GM21367 (cell line): ENCODE measurements around the gene CCDC136.

Experiments
- ATAC-seq: cut with Tn5 transposase; IDR thresholded peaks from one replicate; pipeline ENCODE4 v1.9.1; 2021; ENCODE audit not compliant: unreplicated experiment

The CCDC136 gene

DNA sequence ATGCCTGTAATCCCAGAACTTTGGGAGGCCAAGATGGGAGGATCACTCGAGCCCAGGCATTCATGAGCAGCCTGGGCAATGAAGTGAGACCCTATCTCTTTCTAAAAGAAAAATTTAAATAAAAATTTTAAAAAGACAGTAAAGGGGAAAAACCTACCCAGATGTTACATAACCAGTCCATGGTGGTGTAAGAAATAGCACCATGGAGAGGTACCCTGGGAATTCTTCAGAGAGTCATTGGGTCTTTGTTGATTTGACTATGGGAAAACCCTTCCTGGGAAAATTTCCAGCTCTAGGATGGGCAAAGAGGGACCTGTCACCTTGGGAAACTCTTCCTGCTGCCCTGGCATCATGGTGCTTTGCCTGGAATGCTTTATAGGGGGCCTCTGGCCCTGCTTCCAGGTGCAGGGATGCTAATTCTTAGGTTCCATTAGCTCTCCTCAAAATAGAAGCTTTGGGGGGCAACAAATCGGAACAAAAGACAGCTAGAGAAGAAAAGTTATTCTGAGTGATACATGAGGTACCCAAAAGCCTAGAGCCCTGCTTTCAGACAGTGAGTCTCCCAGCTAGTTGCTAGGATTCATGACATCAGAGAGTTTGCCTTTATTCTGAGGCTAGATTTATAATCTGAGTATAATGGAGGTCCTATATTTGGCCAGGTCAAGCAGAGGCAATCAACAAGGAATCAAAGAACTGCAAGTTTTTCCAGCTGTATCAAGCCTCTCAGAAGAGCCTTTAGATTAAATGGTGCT, 10.1 kb downstream of the CCDC136 start:
- ATAC-seq = no peak

DNA sequence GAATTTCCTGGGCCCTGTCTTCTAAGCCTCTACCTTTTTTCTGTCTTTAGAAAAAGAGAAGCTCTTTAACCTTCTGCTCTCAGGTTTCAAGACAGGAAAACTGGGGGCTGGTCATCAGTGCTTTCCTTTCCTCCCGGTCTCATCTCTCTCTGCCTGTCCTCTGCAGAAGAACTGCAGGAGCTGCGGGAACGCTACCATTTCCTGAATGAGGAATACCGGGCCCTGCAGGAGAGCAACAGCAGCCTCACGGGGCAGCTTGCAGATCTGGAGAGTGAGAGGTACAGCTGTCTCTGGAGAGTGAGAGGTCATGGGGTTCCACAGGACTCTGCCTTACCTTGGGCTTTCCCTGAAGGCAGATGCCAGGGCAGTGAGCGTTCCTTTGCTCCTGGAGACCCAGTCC, 12.7 kb downstream of the CCDC136 start:
- ATAC-seq = no peak

DNA sequence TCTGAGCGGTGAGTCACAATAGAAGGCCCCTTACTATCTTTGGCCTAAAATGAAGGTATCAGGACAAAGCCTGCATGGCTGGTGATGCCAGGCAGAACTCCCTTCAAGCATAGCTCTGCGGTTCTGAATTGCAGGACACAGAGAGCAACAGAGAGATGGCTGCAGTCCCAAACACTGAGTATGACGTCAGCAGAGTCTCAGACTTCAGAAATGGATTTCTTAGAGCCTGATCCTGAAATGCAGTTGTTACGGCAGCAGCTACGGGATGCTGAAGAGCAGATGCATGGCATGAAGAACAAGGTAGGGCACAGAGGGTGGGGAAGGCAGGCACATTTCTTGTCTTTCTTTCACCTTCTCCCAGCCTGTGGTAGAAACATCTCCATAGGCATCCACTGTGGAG, 13.5 kb downstream of the CCDC136 start:
- ATAC-seq = no peak

DNA sequence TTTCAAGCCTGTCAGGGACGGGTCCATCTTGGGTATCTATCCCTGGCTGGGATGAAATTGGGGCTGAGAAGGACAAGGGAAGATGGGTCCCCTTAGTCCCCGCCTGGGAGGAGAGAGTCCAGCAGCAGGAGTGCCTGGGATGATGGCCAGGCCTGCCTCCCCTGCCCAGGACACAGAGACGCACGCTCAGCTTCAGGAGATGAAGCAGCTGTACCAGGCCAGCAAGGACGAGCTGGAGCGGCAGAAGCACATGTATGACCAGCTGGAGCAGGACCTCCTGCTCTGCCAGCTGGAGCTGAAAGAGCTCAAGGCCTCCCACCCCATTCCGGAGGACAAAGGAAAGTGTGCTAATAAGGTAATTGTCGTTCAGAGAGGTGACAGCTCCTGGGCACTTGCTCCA, 15.4 kb downstream of the CCDC136 start:
- no peak for ATAC-seq

DNA sequence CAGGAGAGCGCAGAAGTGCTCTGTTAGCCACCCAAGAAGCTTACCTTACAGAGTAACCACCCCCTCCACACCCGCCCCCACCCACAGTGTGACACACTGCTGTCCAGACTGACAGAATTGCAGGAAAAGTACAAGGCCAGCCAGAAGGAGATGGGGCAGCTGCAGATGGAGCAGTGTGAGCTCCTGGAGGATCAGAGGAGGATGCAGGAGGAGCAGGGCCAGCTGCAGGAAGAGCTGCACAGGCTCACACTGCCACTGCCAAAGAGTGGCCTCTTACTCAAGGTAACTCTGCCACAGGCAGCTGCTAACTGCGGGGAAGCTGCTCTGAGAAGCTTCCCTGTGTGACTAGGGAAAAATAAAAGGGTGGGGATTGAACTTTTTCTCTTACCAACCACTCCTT, 17.6 kb downstream of the CCDC136 start:
- no peak for ATAC-seq

DNA sequence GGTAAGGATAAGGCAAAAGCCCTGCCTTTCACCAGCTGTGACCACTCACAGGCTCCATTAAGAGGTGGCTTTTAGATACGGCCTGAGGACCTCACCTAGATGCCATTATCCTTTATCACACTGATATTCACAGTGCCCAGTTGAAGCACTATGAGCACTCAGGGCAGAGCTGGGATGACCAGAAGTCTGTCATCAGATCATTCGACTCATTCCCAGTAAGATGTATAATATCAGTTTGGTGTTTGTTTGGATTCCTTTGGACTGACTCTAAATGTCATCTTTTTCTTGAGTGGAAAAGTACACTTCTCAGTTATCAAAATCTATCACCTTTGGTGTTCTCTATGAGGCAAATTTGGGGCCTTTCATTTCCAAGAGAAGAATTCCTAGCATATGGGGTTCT, 18.7 kb downstream of the CCDC136 start:
- no peak for ATAC-seq

DNA sequence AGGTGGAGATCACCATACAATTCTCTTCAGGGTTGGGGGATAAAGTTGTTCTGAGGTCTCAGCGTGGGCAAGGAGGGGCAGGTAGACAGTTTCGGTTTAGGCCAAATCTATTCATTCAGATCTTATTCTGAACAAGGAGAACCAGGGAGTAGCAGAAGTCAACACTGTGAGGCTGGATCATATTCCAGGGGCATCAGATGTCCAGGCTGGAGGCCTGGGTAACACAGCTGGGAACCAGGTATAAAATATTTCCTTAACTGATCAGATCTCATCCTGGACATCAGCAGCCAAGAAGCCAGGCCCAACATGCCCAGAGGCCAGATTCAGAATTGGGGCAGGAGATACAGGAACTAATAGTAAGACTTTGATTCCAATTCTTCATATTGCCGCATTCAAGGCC, 19.2 kb downstream of the CCDC136 start:
- ATAC-seq = no peak

DNA sequence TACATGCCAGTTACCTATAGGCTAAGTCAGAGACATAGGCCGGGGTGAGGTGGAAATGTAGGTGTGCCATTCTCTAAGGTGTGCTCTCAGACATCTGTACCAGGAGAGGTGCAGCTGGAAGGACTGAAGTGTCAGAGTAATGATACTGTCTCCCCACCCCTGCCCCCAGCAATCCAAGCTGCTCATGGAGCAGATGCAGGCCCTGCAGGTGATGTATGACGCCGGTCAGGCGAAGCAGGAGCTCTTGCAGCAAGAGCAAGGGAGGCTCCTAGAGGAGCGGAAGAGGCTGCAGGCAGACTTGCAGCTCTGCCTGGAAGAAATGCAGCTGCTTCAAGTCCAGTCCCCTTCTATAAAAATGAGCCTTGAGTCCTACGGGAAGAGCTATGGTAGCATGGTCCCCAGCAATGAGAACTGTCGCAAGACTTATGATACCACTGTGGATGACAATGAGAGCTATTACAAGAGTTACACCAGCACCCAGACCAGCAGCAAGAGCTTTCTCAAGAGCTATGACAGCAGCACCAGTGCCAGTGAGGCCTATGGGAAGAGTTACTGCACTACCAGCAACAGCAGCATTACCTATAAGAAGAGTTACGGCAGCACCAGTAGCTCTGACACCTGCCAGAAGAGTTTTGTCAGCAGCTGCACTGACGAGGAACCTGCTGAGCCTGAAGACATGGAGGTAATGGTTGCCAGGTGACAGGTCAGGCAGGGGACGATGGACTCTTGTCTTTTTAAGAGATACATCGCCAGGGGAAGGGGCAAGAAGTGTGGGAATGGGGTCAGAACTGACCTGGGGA, 20.1 kb downstream of the CCDC136 start:
- no peak for ATAC-seq

DNA sequence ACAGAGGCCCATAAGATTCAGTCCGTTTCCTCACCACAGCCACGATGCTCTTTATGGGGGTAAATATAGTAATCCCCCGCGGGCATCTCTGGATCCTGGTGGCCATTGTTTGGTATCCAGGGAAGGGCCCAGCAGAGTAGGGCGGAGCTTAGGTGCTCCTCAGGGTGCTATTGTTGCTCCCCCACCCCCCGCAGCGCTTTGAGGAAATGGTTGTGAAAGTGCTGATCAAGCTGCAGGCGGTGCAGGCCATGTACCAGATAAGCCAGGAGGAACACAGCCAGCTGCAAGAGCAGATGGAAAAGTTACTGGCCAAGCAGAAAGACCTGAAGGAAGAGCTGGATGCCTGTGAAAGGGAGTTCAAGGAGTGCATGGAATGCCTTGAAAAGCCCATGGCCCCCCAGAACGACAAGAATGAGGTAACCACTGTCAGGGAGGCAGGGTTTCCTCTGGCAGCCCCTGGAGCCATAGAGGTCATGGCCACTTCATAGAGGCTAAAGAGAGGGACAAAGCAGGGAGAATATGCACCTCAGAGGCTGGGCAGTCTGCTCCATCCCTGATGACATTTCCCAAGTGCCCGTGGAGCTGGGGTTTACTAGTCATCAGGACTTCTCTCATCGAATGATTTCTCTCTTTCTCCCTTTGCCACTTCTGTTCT, 20.9 kb downstream of the CCDC136 start:
- ATAC-seq = no peak

DNA sequence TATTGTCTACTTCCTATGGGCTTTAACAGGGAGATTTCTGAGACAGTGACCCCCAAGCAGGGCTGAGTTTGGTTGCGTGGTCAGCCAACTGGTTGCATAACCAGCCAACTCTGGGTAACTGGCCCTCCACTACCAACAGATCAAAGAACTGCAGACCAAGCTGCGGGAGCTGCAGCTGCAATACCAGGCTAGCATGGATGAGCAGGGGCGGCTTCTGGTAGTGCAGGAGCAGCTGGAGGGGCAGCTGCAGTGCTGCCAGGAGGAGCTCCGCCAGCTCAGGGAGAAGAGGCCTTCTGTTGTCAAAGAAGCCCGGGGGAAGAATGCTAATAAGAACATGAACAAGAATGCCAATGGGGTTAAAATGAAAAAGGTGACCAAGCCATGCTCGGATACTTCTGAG, 22.7 kb downstream of the CCDC136 start:
- no peak for ATAC-seq

DNA sequence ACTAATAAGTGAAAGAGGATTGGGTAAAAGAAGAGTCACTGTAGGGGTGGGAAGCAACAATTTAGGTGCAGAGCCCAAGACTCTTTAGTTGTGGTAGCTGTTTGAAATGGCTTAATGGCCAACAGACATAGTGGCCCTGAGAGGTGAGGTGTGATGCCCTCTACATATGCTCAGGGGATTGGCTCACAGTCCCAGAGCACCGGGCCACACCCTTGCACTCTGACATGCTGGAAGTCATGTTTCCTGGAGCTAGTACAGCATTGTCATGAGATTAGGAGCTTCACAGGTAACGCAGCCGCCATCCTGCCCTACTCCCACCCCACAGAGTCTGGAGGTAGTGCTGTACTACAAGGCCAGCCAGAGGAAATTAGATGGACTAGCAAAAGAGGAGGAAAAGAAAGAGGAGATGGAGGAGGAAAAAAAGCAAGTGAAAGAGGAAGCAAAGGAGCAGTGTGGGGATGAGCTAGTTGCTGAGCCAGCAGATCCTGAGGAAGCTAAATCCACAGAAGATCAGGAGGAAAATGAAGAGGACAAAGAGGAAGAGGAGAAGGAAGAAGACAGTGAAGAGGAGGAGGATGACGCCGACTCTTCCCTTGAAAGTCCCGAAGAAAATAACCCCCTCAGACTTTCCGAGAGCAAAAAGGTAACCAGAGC, 23.6 kb downstream of the CCDC136 start:
- ATAC-seq = no peak

DNA sequence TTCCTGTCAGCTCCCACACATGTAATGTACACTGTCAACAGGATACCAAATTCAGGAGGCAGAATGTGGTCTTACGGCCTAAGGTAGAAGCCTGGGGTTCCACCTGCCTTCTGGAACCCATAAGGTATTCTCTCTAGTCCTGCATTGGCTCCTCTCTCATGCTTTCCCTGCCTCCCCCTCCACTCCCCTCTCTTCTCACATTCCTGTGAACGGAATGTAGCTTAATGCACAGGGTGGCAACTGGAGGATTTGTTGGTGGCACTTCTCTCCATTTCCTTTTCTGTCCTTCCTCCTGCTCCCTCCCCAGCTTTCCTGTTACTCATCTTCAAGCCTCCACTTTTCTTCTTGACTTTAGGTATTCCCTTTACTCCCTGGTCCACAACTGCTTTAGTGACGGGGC, 26.9 kb downstream of the CCDC136 start:
- no peak for ATAC-seq

DNA sequence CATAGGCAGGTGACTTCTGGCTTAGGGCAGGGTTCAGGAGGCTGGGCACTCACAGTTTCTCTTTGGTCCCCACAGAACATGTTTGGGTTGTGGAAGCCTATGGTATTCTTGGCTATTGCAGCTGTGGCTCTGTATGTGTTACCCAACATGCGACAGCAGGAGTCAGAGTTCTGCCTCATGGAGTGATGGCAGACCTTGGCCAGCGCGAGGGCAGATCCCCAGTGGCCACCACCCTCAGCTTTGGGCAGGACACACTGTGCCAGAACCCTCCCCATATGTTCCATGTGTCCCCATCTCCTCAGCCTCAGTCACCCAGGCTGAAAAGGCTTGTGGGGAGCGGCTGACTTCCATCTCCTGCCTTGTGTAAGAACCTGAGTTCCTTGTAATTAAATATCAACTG, 30.0 kb downstream of the CCDC136 start:
- ATAC-seq = no peak

DNA sequence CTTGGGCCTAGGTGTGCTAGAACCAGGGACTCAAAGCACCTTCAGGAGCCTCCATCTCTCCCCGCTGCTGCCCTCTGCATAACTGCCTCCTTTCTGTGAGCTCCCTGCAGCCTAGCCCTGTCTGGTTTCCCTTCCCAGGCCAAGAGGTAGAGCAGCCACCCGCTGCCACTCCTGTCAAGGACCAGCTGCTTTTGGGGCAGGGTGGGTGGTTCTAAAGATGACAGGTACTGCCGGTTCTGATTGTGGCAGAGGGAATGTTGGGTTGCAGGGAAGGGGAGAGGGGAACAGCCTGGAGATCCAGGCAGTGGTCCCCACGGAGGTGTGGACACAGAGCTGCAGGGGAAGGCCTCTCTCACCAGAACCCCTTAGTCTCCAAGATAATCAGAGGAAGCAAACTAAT, 34.7 kb downstream of the CCDC136 start:
- ATAC-seq = no peak

DNA sequence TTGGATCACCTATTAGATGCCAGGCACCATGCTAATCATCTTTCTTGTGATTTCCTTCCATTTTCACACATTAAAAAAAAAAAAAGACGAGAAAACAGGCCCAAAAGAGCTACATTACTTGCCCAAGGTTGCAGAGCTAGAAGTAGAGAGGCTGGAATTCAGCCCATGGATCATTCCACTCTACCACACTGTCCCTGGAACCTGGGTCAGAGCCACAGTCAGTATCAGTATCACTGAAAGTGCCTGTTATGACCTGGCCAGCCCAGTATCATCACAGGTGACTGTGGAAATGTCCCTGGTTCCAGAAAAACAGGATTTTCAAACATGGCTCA, 35.1 kb downstream of the CCDC136 start:
- ATAC-seq = no peak

DNA sequence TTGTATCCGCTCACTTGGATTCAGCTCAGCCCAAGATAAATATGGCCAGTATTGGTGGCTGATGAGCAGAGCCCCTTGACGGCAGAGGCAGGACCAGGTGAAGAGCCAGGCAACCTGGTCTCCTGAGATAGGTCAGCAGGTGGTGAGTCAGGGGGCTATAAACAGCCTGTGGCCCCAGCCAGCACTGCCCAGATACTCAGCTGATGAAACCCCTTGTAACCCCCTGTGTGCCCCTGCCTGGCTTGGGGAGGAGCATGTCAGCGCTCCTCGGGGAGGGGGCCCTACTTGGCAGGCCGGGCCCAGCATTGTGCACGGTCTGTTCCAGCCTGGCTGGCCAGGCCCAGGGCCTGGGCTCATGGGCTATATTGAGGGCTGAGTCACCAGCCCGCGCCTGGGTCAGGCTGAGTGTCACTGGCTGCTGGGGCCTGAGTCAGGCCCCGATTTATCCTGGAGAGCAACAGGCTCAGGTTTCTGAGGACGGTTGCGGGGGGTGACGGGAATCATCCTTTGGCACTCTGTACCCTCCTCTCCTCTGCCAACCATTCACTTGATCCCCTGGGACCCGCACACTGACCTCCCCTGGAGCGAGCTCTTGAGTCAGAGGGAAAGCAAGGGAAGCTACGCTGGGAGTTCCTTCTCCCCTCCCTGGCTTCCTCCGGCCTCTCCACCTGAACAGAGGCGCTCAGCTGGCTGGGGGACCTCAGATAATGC, 35.6 kb downstream of the CCDC136 start:
- no peak for ATAC-seq

DNA sequence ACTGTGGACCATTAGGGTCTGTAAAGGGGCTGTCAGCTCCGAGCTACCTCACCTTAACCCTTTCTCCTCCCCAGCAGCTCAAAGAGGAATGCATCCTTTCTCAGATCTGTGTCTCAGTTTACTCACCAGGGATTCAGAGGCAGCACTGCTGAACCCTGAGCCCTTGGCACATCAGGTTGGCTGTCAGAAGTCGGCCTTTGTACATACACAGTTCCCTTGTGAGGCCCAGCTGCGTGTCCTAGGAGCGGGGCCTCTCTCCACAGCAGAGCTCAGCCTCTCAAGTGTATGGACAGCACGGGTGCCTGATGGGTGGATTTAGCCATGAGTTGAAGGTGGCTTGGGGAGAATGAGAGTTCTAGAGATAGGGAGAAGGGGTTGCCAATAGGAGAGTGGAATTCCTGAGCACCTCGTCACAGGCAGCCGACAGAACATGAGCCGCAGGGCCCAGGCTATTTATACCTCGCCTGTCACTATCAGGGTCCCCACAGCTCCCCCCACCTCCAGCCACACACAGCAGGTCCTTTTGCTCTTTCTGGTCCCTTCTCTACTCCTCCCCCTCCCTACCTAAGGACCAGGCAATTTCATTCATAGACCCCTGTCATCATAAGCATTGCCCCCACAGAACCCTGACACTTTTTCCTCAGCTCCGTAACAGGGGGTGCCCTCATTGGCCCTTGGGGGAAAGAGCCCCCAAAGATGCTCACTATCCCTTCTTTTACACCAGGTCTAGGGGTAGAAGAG, 36.4 kb downstream of the CCDC136 start:
- no peak for ATAC-seq

DNA sequence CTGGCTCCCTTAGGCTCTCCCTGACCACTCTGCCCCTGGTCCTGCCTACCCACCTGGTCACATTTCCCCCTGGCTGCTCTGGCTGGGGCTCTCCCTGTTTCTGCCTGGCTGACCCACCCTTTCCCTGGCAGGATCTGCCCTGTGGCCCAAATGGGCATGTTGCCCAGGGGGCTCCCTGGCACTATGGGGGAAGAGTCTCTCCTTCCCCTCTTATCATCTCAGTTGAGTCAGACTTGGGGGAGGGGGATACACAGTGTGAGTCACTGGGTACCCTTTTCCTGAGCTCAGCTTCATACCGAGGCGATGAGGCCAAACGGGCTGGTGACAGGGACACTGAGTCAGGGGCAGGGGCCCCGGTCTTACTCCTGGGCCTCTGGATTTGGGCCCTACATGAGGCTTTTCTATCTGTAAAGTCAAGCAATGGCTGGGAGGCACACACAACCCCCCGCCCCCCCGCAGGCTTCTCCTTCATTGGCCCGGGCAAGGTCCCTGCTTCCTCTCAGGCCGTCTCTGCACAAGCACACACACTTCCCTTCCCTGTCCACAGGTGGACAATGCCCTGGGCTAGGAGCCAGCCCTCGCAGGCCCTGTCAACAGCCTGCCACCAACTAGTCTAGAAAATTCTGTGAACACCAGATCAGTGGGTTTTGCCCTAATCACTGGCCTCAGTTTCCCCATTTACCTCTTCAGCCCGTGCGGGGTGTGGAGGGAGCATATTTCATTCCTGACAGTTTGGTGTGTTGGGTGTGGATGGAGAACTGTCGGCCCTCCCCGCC, 37.8 kb downstream of the CCDC136 start:
- ATAC-seq = no peak
